ENCODE data around the gene ZFP57.

The ZFP57 gene

DNA sequence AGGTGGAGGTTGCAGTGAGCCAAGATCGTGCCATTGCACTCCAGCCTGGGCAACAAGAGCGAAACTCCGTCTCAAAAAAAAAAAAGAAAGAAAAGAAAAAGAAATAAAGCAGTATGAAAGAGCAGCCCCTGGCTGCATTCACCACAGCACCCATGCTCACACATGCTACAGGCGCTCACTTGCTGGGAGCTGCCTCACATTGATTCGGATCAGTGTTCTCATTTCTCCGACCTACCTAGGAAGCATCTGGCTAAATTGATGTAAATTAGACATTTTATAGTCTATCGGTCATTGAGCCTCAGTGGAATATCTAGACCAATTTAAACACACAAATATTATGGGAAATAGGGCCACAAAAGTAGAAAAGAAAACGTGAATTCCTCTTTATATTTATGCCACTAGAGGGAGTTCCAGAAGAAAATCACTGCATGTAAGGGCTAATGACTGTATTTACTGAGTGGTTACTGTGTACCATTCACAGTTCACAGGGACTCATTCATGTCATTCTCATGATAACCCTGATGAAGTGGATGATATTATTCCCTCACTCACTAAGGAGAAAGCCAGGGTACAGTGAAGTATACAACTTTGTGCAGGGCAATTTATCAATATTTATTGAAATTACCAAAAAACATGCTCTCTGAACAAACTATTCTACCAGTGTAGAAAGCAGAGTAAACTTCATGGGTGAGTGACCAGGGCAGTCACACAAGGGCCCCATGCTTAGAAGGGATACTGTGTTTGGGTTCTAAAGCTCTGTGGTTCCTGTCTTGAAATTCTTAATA lies 29.3 kb downstream of the ZFP57 start:
- no peak for DNase-seq

- DNase-seq, result peak; percentile 95
Observed at GRCh38 chr6:29649701-29650673, 31.0 kb downstream of the ZFP57 start.

- DNase-seq, result no peak
Observed at GRCh38 chr6:29647927-29648642, 32.9 kb downstream of the ZFP57 start.

GRCh38 chr6:29641430-29642148 lies 39.4 kb downstream of the ZFP57 start:
- no peak for DNase-seq

- no peak for DNase-seq
Observed at GRCh38 chr6:29637247-29637646, 43.7 kb downstream of the ZFP57 start.

- no peak for DNase-seq
Observed at GRCh38 chr6:29633534-29633905, 47.4 kb downstream of the ZFP57 start.

DNA sequence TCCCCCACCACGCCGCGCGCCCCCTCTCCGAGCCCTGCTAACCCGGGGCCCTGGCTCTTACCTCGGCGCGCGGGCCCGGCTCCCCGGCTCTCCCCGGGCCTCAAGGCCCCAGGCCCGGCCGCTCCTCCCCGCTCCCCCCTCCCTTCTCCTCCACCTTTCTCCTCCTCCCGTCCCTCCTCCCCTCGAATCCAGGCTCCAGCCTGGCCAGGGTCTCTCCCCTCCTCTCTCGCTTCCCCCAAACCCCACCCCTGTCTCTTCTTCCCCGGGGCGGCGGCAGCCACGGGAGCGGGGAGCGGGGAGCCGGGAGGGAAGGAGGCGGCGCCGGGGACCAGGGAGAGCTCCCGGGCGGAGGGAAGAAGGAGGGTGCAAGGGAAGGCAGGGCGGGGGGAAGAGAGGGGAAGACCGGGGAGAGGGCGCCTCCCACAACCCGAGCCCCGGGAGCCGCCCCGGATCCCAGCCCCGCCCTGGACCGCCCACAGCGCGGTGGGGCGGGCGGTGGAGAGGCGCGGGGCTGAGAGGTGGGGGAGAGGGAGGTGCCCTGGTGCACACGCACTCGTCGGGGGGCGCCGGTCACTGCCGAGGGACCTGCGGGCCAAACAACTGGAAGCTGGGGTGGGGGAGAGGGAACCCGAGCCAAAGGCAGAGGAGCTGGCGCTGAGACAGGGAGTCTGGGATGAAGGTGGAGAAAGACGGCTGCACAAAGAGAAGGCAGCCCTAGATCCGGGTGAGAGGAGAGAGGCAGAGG lies 48.0 kb downstream of the ZFP57 start, which contains the start of gene GABBR1:
Gene GABBR1, minus strand, starts transcription at position 395 of the 745 bp plus-strand sequence. CDS start 798 bp downstream, outside the sequence.
- peak; percentile 44 for DNase-seq

DNA sequence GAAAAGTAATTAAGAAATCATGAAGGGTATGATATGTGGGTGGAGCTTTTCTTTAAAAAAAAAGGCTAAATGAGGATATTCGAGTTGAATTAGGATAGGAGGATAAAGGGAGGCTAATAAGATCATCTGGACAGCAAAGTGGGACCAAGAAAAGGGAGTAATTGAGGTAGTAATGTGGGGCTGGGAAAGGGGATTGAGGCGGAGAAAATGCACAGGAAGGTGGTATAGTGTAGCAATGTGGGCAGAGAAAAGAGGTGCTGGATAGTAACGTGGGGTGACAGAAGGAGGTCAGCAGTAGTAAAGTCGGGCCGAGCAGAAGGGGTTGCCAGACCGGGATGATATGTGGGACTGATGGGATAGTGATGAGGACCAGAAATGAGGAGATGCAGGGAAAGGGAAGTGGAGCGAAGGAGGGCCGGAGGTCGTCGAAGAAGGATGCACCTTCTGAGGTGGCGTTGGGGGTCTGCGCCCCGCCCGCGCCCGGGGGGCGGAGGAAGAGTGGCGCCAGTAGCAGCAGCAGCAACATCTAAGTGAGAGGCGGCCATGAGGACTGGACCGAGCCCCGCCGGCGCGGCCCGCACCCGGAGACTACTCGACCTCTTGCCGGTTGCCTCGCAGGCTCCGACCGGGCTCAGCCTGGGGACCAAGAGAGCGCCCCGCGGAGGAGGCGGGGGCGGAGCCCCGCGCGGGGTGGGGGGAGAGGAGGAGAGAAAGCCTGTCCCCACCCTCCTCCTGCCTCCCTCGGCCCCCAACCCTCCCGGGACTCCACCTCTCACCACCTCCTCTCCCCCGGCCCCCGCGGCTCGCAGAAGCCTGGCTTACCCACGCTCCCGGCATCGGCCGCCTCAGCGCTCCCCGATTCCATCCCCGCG lies 48.9 kb downstream of the ZFP57 start:
- DNase-seq, result peak; percentile 12

GRCh38 chr6:29631209-29631810 lies 49.6 kb downstream of the ZFP57 start:
- DNase-seq, result no peak

DNA sequence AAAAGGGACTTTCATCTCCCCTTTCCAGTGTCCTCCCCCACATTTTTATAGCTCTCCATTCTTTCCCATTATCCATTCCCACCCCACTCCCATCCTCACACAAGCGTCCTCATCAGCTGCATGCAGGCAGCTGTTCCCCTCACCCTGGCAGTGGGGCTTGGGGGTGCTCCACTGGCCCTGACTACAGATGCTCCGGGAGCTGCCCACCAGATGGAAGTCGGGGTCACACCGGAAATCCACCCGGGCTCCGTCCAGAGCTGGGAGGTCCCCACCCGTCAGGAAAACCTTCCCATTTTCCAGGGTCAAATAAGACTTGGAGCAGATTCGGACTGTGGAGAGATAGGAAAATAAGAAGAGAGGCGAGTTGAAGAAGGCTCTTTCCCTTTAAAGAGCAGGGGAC lies 50.6 kb downstream of the ZFP57 start:
- DNase-seq, result no peak

DNA sequence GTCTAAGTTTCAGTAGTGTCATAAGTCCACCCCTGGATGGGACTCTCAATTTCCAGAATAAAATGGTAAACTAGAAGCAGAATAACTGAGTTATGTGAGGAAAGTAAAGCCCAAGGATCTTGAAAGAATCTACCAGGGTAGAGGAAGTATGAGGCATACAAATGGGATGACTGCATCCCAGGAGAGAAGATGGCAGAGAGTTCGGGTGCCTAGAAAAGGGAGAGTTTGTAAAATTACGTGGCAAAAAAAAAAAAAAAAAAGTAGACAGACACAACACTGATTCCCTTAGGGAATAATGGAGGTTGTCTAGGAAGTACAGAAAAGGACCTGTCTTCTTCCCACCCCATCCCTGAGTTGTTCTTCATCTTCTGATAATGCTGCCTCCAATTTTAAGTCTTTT lies 51.4 kb downstream of the ZFP57 start:
- DNase-seq, result no peak

- peak; percentile 26 for DNase-seq
Observed at GRCh38 chr6:29628419-29629281, 52.3 kb downstream of the ZFP57 start.

DNA sequence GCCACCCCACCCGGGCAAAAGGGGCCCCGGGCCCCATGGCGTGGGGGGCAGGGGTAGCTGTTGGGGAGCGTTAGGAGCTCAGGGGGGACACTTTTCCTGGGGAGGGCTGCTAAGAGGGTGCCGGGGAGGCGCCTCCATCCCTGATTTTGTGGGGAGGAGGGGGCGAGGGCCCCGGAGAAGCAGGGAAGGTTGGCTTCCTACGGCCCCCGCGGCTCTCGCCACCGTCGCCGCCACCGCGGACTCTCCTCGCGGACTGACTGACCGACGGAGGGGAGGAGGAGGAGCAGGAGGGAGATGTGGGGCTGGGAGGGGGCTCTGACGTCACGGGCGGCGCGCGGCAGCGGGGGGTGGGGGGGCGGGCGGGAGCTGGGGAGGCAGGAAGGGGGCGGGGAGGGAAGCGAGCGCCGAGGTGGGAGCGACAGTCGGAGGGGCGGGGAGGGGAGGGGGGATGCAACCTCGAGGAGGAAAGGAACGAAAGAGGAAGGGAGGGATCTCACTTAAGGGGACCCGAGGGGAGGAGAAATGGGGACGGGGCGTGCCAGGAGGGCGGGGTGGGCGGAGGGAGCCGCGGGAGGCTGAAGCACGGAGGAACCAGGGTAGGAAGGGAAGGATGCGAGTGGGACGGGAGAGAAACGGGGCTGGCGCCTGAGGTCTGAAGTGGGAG lies 53.1 kb downstream of the ZFP57 start:
- peak; percentile 26 for DNase-seq

- DNase-seq, result no peak
Observed at GRCh38 chr6:29626948-29627754, 53.8 kb downstream of the ZFP57 start.

GRCh38 chr6:29625337-29625930 lies 55.5 kb downstream of the ZFP57 start:
- DNase-seq, result no peak

GRCh38 chr6:29624520-29624961 lies 56.4 kb downstream of the ZFP57 start:
- DNase-seq, result no peak
